Measurements from ENCODE around the gene GLIS1.

The GLIS1 gene

GRCh38 chr1:53700776-53701175 lies 38.2 kb downstream of the GLIS1 start:
- Histone ChIP-seq H3K27ac (no peak overlapping the region), H3K4me3 (ENCODE audit: low read depth, low read length) (no peak overlapping the region), H3K36me3 (replicated peaks) (peaks cover 3% of the 10 kb centered on the region), H3K27me3 (replicated peaks) (no peaks in the 10 kb centered on the region)
- no peak for TF ChIP-seq CTCF (IDR thresholded peaks at IDR 0.05; ENCODE audit: low read depth, low read length, missing control alignments)
- DNase-seq: no peak
- in situ Hi-C loops (cut with HindIII; ENCODE audit: low pct_ligation_motif_present, low sequenced_read_pairs): no loop called here

- no peak for DNase-seq
- H3K27me3 ChIP-seq (replicated peaks): no peaks in the 10 kb centered on the region
- no peak for TF ChIP-seq CTCF (IDR thresholded peaks at IDR 0.05; ENCODE audit: low read depth, low read length, missing control alignments)
- peaks cover 2% of the 10 kb centered on the region for H3K36me3 ChIP-seq (replicated peaks)
- no peak overlapping the region for H3K27ac ChIP-seq
- no peak overlapping the region for H3K4me3 ChIP-seq (ENCODE audit: low read depth, low read length)
- in situ Hi-C loops (cut with HindIII; ENCODE audit: low pct_ligation_motif_present, low sequenced_read_pairs): no loop called here
Observed at GRCh38 chr1:53699981-53700380, 39.0 kb downstream of the GLIS1 start.

GRCh38 chr1:53698384-53698980 lies 40.5 kb downstream of the GLIS1 start:
- Histone ChIP-seq H3K27me3 (replicated peaks) (no peaks in the 10 kb centered on the region), H3K36me3 (replicated peaks) (no peaks in the 10 kb centered on the region), H3K4me3 (ENCODE audit: low read depth, low read length) (no peak overlapping the region), H3K27ac (no peak overlapping the region)
- DNase-seq: no peak
- TF ChIP-seq CTCF (IDR thresholded peaks at IDR 0.05; ENCODE audit: low read depth, low read length, missing control alignments): no peak
- in situ Hi-C loops (cut with HindIII; ENCODE audit: low pct_ligation_motif_present, low sequenced_read_pairs): no loop called here

GRCh38 chr1:53697721-53698383 lies 41.1 kb downstream of the GLIS1 start:
- no peak overlapping the region for H3K4me3 ChIP-seq (ENCODE audit: low read depth, low read length)
- no peak overlapping the region for H3K27ac ChIP-seq
- no peaks in the 10 kb centered on the region for H3K27me3 ChIP-seq (replicated peaks)
- DNase-seq: peak; percentile 39
- in situ Hi-C loops (cut with HindIII; ENCODE audit: low pct_ligation_motif_present, low sequenced_read_pairs): no loop called here
- no peaks in the 10 kb centered on the region for H3K36me3 ChIP-seq (replicated peaks)
- TF ChIP-seq CTCF (IDR thresholded peaks at IDR 0.05; ENCODE audit: low read depth, low read length, missing control alignments): no peak

GRCh38 chr1:53696990-53697389 lies 42.0 kb downstream of the GLIS1 start:
- DNase-seq: no peak
- no peak overlapping the region for H3K4me3 ChIP-seq (ENCODE audit: low read depth, low read length)
- TF ChIP-seq CTCF (IDR thresholded peaks at IDR 0.05; ENCODE audit: low read depth, low read length, missing control alignments): no peak
- H3K36me3 ChIP-seq (replicated peaks): no peaks in the 10 kb centered on the region
- H3K27me3 ChIP-seq (replicated peaks): no peaks in the 10 kb centered on the region
- no peak overlapping the region for H3K27ac ChIP-seq
- in situ Hi-C loops (cut with HindIII; ENCODE audit: low pct_ligation_motif_present, low sequenced_read_pairs): no loop called here

GRCh38 chr1:53696571-53696970 lies 42.4 kb downstream of the GLIS1 start:
- in situ Hi-C loops (cut with HindIII; ENCODE audit: low pct_ligation_motif_present, low sequenced_read_pairs): no loop called here
- no peaks in the 10 kb centered on the region for H3K27me3 ChIP-seq (replicated peaks)
- H3K27ac ChIP-seq: no peak overlapping the region
- no peaks in the 10 kb centered on the region for H3K36me3 ChIP-seq (replicated peaks)
- DNase-seq: no peak
- no peak for TF ChIP-seq CTCF (IDR thresholded peaks at IDR 0.05; ENCODE audit: low read depth, low read length, missing control alignments)
- H3K4me3 ChIP-seq (ENCODE audit: low read depth, low read length): no peak overlapping the region
